GM12892 (cell line): ENCODE data around the gene TMEM222.

Experiments
- DNase-seq: peaks from one replicate; pipeline ENCODE4 v3.0.0; 2011; ENCODE audit not compliant: insufficient read length
- FAIRE-seq: peaks from 2 replicates; lab custom pipeline; 2011; peaks lifted over from hg19 to GRCh38; lab: Jason Lieb, UNC
- POLR2A ChIP-seq: IDR thresholded peaks from 2 replicates; pipeline ENCODE4 v1.6.1; 2011; ENCODE audit warnings: low read depth, low read length, control low read depth
- POLR2AphosphoS5 ChIP-seq: IDR thresholded peaks from 2 replicates; pipeline ENCODE4 v1.6.1; 2011; ENCODE audit warnings: low read depth, low read length, control low read depth
- TAF1 ChIP-seq: IDR thresholded peaks from 2 replicates; pipeline ENCODE4 v1.6.1; 2011; ENCODE audit warnings: low read depth, mild to moderate bottlenecking, control low read depth, low read length, borderline replicate concordance

TMEM222 gene

DNA sequence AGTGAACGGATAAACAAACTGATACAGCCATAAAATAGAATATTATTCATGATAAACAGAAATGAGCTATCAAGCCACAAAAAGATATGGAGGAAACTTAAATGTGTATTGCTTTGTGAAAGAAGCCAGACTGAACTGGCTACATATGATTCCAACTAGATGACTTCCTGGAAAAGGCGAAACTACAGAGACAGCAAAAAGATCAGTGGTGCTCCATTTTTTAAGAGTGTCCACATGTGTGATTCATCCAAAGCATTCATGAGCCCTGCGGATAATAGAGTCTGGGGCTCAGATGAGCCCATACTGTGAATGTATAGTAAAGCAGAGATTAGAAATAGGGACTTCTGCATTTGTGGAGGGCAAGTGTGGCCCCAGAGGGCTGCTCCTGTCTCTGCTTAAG lies 7.8 kb upstream of the TMEM222 start:
- no peak for FAIRE-seq
- no peak for DNase-seq
- TF ChIP-seq POLR2A (no peak), POLR2AphosphoS5 (no peak), TAF1 (no peak)

DNA sequence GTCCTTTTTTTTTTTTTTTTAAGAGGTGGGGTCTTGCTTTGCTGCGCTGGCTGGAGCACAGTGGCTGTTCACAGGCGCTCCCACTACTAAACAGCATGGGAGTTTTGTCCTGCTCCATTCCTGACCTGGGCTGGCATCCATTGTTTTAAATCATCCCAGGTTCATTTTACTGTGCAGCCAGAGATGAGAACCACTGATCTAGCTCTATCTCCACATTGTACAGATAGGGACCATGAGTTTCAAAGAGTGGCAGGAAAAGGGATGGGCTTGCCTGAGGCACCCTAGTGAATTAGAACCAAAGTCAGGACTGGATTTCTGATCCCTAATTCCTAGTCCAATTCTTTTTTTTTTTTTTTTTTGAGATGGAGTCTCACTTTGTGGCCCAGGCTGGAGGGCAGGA lies 7.2 kb upstream of the TMEM222 start:
- DNase-seq: no peak
- TF ChIP-seq POLR2A: no peak
- TF ChIP-seq TAF1: no peak
- no peak for TF ChIP-seq POLR2AphosphoS5
- no peak for FAIRE-seq

DNA sequence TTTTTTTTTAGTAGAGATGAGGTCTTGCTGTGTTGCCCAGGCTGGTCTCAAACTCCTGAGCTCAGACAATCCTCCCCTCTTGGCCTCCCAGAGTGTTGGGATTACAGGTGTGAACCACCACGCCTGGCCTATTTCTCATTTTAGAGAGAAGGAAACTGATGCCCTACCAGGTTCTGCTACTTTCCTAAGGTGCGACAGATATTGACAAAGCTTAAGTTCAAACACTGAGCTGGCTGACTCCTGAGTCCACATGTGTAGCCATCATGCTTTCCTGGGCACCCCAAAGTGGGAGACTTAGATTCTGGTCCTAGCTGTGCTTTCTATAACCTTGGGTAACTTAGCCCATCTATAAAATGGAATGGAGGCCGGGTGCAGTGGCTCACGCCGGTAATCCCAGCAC lies 5.1 kb upstream of the TMEM222 start:
- no peak for FAIRE-seq
- TF ChIP-seq POLR2A (no peak), TAF1 (no peak), POLR2AphosphoS5 (no peak)

GRCh38 chr1:27318136-27318535 lies 3.8 kb upstream of the TMEM222 start:
- DNase-seq (no peak), FAIRE-seq (no peak)
- no peak for TF ChIP-seq POLR2AphosphoS5
- TF ChIP-seq TAF1: no peak
- no peak for TF ChIP-seq POLR2A

More for the DNA sequence above, 5.1 kb upstream of the TMEM222 start:
- DNase-seq: no peak

GRCh38 chr1:27318596-27318995 lies 3.4 kb upstream of the TMEM222 start:
- TF ChIP-seq TAF1: no peak
- DNase-seq (no peak), FAIRE-seq (no peak)

- no peak for TF ChIP-seq TAF1
- TF ChIP-seq POLR2A: no peak
- TF ChIP-seq POLR2AphosphoS5: no peak
- FAIRE-seq: peak; percentile 46
- no peak for DNase-seq
Measured at GRCh38 chr1:27322569-27323240, 742 bp downstream of the TMEM222 start.

DNA sequence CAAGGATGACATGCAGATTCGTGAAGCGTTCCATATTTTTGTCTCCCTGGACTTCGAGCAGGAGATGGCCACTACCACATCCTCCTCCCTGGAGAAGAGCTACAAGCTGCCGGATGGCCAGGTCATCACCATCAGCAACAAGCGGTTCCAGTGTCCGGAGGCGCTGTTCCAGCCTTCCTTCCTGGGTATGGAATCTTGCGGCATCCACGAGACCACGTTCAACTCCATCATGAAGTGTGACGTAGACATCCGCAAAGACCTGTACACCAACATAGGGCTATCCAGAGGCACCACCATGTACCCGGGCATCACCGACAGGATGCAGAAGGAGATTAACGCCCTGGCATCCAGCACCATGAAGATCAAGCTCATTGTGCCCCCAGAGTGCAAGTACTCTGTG lies 3.3 kb downstream of the TMEM222 start:
- DNase-seq (no peak), FAIRE-seq (no peak)
- no peak for TF ChIP-seq POLR2A
- TF ChIP-seq TAF1: no peak
- TF ChIP-seq POLR2AphosphoS5: no peak

DNA sequence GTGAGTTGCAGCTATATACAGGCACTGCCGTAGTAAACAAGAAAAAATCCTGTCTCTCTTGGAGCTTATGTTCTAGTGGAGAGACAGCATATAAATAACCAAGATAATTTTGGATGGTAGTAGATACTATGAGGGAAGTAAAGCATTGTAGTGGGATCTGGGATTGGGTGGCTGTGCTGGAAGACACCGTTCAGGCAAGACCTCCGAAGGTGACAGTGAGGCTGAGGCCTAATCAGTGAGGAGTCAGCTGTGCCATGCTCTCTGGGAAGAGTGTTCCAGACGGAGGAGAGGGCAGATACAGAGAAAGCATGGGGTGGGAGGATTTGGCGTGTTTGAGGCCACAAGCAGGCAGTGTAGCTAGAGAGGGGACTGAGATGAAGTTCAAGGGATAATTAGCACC lies 6.0 kb downstream of the TMEM222 start:
- no peak for FAIRE-seq

GRCh38 chr1:27330786-27331185 lies 8.8 kb downstream of the TMEM222 start:
- no peak for TF ChIP-seq POLR2AphosphoS5
- 0 out of 2 replicates have a peak, but pooled peaks have one; percentile 12 for TF ChIP-seq POLR2A
- no peak for FAIRE-seq
- no peak for DNase-seq

More for the DNA sequence above, 6.0 kb downstream of the TMEM222 start:
- DNase-seq: no peak
- TF ChIP-seq POLR2A (no peak), TAF1 (no peak), POLR2AphosphoS5 (no peak)

DNA sequence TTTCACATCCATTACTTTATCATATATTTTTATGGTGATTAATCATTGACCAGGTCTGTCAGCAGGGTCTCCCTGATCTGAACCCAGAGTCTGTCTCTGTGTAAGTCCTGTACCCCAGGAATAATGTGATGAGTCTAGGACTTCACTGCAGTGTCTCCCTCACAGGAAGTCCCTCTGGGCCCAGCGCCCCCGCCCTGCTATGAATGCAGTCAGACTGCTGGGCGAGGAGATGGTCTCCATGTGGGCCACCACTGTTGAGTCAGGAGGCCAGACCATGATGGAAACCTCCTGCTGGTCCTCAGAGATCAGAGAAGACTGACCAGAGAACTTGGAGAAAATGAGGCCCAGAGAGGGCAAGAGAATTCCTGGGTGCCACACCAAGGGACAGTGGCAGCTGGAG lies 9.5 kb downstream of the TMEM222 start:
- TF ChIP-seq TAF1: no peak
- TF ChIP-seq POLR2AphosphoS5: no peak
- no peak for TF ChIP-seq POLR2A
- DNase-seq: no peak
- no peak for FAIRE-seq

- DNase-seq (no peak), FAIRE-seq (no peak)
- TF ChIP-seq POLR2AphosphoS5 (no peak), POLR2A (no peak), TAF1 (no peak)
Measured at GRCh38 chr1:27331922-27332321, 10.0 kb downstream of the TMEM222 start.

GRCh38 chr1:27332536-27333281 lies 10.7 kb downstream of the TMEM222 start:
- FAIRE-seq: no peak

More at GRCh38 chr1:27332536-27333281, 10.7 kb downstream of the TMEM222 start:
- no peak for TF ChIP-seq POLR2AphosphoS5
- TF ChIP-seq TAF1: no peak
- peak; percentile 77 for DNase-seq
